Measurements from ENCODE around the gene NBEA. TPM values are rescaled to one million over a fixed set of nuclear protein-coding genes. Genes with fewer than 3 reads are reported as not detected.

The NBEA gene
- total RNA-seq, 3 donors from 2014 or later, result 7.5 to 18.6 (median 16.1) TPM

- H3K27ac ChIP-seq, result no peak overlapping the region
- TF ChIP-seq POLR2AphosphoS5 (IDR thresholded peaks at IDR 0.05) (no peak), POLR2A (IDR thresholded peaks at IDR 0.05) (no peak)
- TF ChIP-seq, protein P1, sequence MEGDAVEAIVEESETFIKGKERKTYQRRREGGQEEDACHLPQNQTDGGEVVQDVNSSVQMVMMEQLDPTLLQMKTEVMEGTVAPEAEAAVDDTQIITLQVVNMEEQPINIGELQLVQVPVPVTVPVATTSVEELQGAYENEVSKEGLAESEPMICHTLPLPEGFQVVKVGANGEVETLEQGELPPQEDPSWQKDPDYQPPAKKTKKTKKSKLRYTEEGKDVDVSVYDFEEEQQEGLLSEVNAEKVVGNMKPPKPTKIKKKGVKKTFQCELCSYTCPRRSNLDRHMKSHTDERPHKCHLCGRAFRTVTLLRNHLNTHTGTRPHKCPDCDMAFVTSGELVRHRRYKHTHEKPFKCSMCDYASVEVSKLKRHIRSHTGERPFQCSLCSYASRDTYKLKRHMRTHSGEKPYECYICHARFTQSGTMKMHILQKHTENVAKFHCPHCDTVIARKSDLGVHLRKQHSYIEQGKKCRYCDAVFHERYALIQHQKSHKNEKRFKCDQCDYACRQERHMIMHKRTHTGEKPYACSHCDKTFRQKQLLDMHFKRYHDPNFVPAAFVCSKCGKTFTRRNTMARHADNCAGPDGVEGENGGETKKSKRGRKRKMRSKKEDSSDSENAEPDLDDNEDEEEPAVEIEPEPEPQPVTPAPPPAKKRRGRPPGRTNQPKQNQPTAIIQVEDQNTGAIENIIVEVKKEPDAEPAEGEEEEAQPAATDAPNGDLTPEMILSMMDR (IDR thresholded peaks at IDR 0.05), result no peak
- H3K36me3 ChIP-seq, result no peaks in the 10 kb centered on the region
- H3K4me1 ChIP-seq, result no peaks in the 10 kb centered on the region
- H3K4me3 ChIP-seq, result no peak overlapping the region
- no peaks in the 10 kb centered on the region for H3K27me3 ChIP-seq
- H3K9me3 ChIP-seq, result no peaks in the 10 kb centered on the region
- DNase-seq (ENCODE audit: low spot score in 2 of 2), result no peak
- intact Hi-C loops (cut with DNase I; ENCODE audit: low total_unique reads), result no loop called here
Observed at GRCh38 chr13:35213911-35214310, 271.8 kb downstream of the NBEA start.

GRCh38 chr13:35216131-35216530, 274.1 kb downstream of the NBEA start:
- no peaks in the 10 kb centered on the region for H3K9me3 ChIP-seq

GRCh38 chr13:35219021-35219420, 277.0 kb downstream of the NBEA start:
- no peak for DNase-seq (ENCODE audit: low spot score in 2 of 2)
- intact Hi-C loops (cut with DNase I; ENCODE audit: low total_unique reads), result no loop called here
- Histone ChIP-seq H3K4me1 (no peaks in the 10 kb centered on the region), H3K27me3 (no peaks in the 10 kb centered on the region), H3K4me3 (no peak overlapping the region), H3K27ac (no peak overlapping the region), H3K36me3 (no peaks in the 10 kb centered on the region), H3K9me3 (no peaks in the 10 kb centered on the region)
- TF ChIP-seq, protein P1 (IDR thresholded peaks at IDR 0.05), result no peak
- TF ChIP-seq POLR2A (IDR thresholded peaks at IDR 0.05), result no peak
- TF ChIP-seq POLR2AphosphoS5 (IDR thresholded peaks at IDR 0.05), result no peak

More at GRCh38 chr13:35216131-35216530, 274.1 kb downstream of the NBEA start:
- no peak overlapping the region for H3K4me3 ChIP-seq
- intact Hi-C loops (cut with DNase I; ENCODE audit: low total_unique reads), result no loop called here
- no peaks in the 10 kb centered on the region for H3K27me3 ChIP-seq
- H3K4me1 ChIP-seq, result no peaks in the 10 kb centered on the region
- no peak overlapping the region for H3K27ac ChIP-seq
- TF ChIP-seq POLR2A (IDR thresholded peaks at IDR 0.05), result no peak
- TF ChIP-seq, protein P1 (IDR thresholded peaks at IDR 0.05), result no peak
- TF ChIP-seq POLR2AphosphoS5 (IDR thresholded peaks at IDR 0.05), result no peak
- no peaks in the 10 kb centered on the region for H3K36me3 ChIP-seq
- DNase-seq (ENCODE audit: low spot score in 2 of 2), result no peak

DNA sequence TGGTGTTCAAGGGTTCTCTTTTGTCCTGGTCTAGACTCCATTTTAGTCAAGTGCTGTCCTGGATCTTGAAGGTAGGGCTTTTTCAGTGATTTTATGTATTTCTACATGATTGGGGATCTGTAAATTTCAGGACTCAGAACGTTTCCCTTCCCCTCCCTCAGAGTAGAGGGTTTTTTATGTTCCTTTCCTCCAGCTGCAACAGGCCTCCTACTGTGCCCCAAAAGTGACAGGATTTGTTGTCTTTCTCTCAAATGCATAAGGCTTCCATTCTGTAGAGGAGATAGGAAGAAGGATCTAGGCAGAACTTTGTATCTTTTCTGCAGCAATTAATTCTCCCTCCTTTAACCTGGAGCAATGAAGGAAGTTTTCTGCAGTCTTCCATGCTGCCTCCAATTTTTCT, 283.1 kb downstream of the NBEA start:
- intact Hi-C loops (cut with DNase I; ENCODE audit: low total_unique reads), result no loop called here
- Histone ChIP-seq H3K27ac (no peak overlapping the region), H3K27me3 (no peaks in the 10 kb centered on the region), H3K9me3 (no peaks in the 10 kb centered on the region), H3K4me1 (no peaks in the 10 kb centered on the region), H3K4me3 (no peak overlapping the region), H3K36me3 (no peaks in the 10 kb centered on the region)
- DNase-seq (ENCODE audit: low spot score in 2 of 2), result no peak
- TF ChIP-seq POLR2AphosphoS5 (IDR thresholded peaks at IDR 0.05) (no peak), POLR2A (IDR thresholded peaks at IDR 0.05) (no peak)
- TF ChIP-seq, protein P1 (IDR thresholded peaks at IDR 0.05), result no peak

DNA sequence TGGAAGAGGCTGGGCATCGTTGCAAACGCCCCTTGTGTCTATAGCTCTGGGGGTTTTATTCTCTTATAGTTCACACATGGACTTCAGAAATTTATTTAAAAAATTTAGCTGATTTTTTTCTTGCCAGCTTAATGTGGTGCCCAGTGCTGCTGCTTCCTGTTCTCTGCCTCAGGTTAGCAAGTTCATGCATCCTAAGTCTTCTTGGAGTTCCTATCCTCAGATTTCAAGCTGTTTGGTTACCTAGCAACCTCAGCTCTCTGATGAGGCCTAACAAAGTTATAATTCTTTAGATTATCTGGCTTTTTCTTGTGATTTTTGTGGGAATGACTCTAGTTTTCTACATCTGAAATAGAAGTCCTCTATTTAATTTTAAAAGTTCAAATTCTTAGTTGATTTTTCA, 283.5 kb downstream of the NBEA start:
- intact Hi-C loops (cut with DNase I; ENCODE audit: low total_unique reads), result no loop called here
- no peaks in the 10 kb centered on the region for H3K27me3 ChIP-seq

More for the DNA sequence above, 283.5 kb downstream of the NBEA start:
- no peaks in the 10 kb centered on the region for H3K4me1 ChIP-seq
- H3K9me3 ChIP-seq, result no peaks in the 10 kb centered on the region
- H3K36me3 ChIP-seq, result no peaks in the 10 kb centered on the region
- no peak for TF ChIP-seq POLR2AphosphoS5 (IDR thresholded peaks at IDR 0.05)
- TF ChIP-seq, protein P1 (IDR thresholded peaks at IDR 0.05), result no peak
- no peak for TF ChIP-seq POLR2A (IDR thresholded peaks at IDR 0.05)
- DNase-seq (ENCODE audit: low spot score in 2 of 2), result no peak
- no peak overlapping the region for H3K4me3 ChIP-seq
- no peak overlapping the region for H3K27ac ChIP-seq

Data from breast epithelium (tissue), 4 donors.